ENCODE data around the gene NKIRAS2. TPM values are rescaled to one million over a fixed set of nuclear protein-coding genes. Genes with fewer than 3 reads are reported as not detected.

Gene NKIRAS2
- total RNA-seq, 1 donor = 27.1 TPM

DNA sequence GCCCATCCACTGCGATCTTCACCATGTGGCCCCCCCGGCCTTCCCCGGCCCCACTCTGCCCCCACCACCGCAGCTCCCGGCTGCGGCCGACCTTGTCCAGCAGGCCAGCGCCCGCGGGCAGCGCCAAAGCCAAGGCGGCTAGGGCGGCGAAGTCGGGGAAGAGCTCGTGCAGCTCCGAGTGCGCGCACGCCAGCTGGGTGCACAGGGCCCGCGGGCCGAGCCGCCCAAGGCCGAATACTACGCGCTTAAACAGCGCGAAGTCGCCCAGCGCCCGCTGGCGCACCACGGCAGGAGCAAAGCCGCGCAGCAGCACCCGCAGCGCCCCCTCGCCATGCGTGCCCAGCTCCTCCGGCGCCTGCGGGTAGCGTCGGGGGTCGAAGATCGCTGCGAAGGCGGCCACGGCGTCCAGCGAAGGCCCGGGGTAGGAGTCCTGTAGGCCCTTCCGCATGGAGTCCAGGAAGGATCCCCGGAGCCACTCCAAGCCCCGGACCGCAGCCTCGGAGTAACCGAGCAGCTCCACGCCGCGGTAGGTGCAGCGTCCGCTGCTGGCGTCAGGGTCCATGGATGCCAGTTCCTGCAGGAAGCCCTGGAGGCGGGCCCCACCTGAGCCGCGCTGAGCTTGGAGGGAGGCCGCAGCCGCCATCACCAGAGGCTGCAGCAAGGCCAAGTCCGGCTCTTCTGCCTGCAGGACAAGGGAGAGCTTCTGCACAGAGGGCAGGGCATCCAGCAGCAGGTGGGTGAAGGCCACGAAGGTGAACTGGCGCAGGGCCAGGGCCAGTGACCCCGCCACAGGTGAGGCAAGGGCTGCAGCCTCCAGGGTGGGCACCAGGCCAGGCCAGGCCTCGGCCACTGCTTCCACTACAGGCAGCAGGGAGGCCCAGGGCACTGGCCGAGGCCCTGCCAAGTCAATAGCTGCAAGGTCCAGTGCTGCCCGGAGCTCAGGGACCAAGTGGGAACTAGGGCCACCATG lies 20.2 kb downstream of the NKIRAS2 start:
- TF ChIP-seq, protein P1, sequence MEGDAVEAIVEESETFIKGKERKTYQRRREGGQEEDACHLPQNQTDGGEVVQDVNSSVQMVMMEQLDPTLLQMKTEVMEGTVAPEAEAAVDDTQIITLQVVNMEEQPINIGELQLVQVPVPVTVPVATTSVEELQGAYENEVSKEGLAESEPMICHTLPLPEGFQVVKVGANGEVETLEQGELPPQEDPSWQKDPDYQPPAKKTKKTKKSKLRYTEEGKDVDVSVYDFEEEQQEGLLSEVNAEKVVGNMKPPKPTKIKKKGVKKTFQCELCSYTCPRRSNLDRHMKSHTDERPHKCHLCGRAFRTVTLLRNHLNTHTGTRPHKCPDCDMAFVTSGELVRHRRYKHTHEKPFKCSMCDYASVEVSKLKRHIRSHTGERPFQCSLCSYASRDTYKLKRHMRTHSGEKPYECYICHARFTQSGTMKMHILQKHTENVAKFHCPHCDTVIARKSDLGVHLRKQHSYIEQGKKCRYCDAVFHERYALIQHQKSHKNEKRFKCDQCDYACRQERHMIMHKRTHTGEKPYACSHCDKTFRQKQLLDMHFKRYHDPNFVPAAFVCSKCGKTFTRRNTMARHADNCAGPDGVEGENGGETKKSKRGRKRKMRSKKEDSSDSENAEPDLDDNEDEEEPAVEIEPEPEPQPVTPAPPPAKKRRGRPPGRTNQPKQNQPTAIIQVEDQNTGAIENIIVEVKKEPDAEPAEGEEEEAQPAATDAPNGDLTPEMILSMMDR (IDR thresholded peaks at IDR 0.05; ENCODE audit: insufficient read depth, low read length) = no peak
- no peak for DNase-seq (ENCODE audit: low read depth)
- H3K4me3 ChIP-seq (ENCODE audit: low read depth, low read length) = no peak overlapping the region

DNA sequence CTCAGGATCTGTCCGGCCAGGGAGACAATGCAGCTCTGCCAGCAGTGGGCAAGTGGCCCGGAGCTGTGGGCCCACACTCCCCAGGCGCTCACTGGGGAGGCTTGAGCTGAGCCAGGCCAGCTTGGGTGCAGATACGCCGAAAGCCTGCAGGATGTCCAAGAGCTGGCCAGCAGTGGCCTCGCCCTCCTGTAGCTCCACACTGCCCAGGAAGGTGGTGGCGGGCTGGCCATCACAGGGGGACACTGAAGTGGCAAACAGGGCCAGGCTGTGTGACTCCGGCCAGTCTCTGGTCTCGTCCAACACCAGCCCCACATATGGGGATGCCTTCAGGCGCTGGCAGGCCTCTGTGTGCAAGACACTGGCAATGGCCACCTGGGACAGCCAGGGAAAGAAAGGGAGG lies 20.9 kb downstream of the NKIRAS2 start:
- TF ChIP-seq, protein P1 (IDR thresholded peaks at IDR 0.05; ENCODE audit: insufficient read depth, low read length) = no peak
- no peak overlapping the region for H3K4me3 ChIP-seq (ENCODE audit: low read depth, low read length)
- DNase-seq (ENCODE audit: low read depth) = no peak

DNA sequence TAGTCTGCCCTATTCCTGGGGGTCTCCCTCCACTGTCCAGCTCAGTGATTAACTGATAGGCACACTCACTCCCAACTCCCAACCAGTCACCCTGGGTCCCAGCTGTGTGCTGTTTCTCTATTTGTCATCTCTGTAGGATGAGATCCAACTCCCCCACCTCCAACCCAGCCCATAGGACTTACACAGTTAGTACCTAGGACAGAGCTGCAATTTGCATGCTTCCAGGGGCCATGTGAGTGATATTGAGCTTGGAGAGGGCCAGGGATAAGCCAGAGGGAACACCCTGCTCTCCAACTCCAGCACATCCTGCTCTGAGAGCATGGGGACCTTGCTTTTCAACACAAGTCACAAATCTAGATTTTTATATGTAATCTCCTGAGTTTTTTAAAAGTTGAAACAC lies 21.7 kb downstream of the NKIRAS2 start:
- no peak for DNase-seq (ENCODE audit: low read depth)

DNA sequence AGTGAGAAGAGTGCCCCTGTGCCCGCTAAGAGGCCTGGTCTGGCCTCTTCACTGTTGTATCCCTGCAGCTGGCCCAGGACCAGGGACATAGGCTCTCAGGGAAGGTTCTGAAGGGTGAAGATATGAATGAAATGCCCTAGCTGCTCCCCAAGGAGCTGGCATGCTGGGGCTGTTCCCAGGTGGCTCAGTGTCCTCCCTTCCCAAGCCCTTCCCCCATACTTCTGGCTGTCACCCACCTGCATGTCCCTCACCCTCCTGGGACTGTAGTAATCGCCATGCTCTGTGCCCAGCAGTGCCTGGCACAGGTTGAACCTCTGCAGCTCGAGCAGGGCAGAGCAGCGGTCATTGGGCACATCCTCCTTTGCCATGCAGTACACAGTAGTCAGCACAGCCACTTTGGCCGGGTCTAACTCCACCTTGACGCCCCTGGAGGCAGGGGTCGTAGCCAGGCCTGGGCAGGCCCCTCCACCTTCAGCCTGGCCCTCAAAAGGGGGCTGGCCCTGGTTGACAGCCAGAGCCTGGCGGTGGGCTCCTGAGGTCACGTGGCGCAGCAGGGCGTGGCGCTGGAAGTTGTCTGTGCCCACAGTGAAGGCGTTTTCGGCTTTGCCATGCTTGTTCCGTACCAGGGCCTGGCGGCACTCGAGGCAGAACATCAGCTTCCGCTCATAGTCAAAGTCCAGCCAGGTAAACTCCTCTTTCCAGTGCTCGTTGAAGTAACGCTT lies 22.9 kb downstream of the NKIRAS2 start:
- no peak for DNase-seq (ENCODE audit: low read depth)
- TF ChIP-seq, protein P1 (IDR thresholded peaks at IDR 0.05; ENCODE audit: insufficient read depth, low read length) = no peak

More for the DNA sequence above, 21.7 kb downstream of the NKIRAS2 start:
- TF ChIP-seq, protein P1 (IDR thresholded peaks at IDR 0.05; ENCODE audit: insufficient read depth, low read length) = no peak
- H3K4me3 ChIP-seq (ENCODE audit: low read depth, low read length) = no peak overlapping the region

DNA sequence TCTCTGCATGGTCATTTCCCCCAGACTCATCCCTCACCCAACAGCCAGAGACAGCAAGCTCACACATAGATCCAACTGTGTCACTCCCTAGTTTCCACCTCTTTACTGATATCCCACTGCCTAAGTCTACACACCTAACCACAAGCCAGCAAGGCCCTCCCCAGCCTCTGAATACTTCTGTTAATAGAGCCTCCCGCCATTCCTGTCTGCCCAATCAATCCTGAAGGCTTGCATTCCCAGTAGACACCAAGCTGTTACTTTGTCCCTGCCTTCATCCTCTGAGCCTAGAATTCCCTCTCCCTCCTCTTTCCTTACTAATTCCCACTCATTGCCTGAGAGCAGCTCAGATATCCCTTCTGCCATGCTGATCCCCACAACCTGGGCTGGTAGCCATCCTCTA lies 25.8 kb downstream of the NKIRAS2 start:
- no peak for DNase-seq (ENCODE audit: low read depth)
- TF ChIP-seq, protein P1 (IDR thresholded peaks at IDR 0.05; ENCODE audit: insufficient read depth, low read length) = no peak

More for the DNA sequence above, 22.9 kb downstream of the NKIRAS2 start:
- H3K4me3 ChIP-seq (ENCODE audit: low read depth, low read length) = no peak overlapping the region

DNA sequence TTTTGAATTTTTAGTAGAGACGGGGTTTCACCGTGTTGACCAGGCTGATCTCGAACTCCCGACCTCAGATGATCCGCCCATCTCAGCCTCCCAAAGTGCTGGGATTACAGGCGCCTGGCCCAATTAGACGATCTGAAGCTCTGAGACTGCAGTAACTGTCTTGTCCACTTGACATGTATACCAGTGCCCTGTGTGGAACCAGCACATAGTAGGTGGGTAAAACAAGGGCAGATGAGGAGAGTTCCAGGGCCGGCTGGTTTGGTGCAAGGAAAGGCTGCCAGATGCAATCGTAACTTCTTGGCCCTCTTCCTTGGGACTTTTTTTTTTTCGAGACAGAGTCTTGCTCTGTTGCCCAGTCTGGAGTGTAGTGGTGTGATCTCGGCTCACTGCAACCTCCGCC lies 27.5 kb downstream of the NKIRAS2 start:
- DNase-seq (ENCODE audit: low read depth) = no peak
- TF ChIP-seq, protein P1 (IDR thresholded peaks at IDR 0.05; ENCODE audit: insufficient read depth, low read length) = no peak

More for the DNA sequence above, 25.8 kb downstream of the NKIRAS2 start:
- H3K4me3 ChIP-seq (ENCODE audit: low read depth, low read length) = no peak overlapping the region

More for the DNA sequence above, 27.5 kb downstream of the NKIRAS2 start:
- H3K4me3 ChIP-seq (ENCODE audit: low read depth, low read length) = no peak overlapping the region

Data from fibroblast of the aortic adventitia (primary cell).